GM12864 (cell line): ENCODE measurements around the gene ANTXR1.

Source experiments
- DNase-seq: peaks from one replicate; pipeline ENCODE4 v3.0.0-alpha.2; 2011; ENCODE audit warnings: low read depth
- H3K4me3 ChIP-seq: 2 replicates; pipeline ENCODE4 v1.5.1; 2011; ENCODE audit warnings: mild to moderate bottlenecking, low read depth, low read length, control low read depth
- TF ChIP-seq, protein P1 (sequence below): IDR thresholded peaks from 2 replicates; pipeline ENCODE4 v1.5.1; 2011; ENCODE audit warnings: low read depth, mild to moderate bottlenecking, moderate library complexity, low read length, control low read depth, inconsistent platforms; ENCODE audit errors: missing control alignments

The ANTXR1 gene

DNA sequence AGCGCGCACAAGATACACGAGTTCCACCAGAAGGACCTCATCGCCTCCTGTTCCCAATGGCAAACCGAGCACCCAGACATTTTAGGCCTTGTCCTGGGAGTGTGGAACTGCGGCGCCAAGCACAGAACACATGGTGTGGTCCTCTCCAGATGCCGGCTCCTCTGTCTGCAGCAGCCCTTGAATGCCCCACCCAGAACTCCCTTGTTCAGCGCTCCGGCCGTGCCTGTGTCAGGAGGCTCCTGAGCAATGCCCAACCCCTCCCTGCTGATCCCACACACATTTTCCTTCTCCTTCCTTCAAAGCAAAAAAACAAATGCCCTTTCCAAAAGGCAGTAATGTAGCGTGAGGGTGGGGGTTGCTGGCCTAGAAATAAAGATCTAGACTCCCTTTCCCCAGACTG, 284.2 kb downstream of the ANTXR1 start:
- TF ChIP-seq, protein P1, sequence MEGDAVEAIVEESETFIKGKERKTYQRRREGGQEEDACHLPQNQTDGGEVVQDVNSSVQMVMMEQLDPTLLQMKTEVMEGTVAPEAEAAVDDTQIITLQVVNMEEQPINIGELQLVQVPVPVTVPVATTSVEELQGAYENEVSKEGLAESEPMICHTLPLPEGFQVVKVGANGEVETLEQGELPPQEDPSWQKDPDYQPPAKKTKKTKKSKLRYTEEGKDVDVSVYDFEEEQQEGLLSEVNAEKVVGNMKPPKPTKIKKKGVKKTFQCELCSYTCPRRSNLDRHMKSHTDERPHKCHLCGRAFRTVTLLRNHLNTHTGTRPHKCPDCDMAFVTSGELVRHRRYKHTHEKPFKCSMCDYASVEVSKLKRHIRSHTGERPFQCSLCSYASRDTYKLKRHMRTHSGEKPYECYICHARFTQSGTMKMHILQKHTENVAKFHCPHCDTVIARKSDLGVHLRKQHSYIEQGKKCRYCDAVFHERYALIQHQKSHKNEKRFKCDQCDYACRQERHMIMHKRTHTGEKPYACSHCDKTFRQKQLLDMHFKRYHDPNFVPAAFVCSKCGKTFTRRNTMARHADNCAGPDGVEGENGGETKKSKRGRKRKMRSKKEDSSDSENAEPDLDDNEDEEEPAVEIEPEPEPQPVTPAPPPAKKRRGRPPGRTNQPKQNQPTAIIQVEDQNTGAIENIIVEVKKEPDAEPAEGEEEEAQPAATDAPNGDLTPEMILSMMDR, result no peak
- H3K4me3 ChIP-seq, result no peak overlapping the region
- no peak for DNase-seq

DNA sequence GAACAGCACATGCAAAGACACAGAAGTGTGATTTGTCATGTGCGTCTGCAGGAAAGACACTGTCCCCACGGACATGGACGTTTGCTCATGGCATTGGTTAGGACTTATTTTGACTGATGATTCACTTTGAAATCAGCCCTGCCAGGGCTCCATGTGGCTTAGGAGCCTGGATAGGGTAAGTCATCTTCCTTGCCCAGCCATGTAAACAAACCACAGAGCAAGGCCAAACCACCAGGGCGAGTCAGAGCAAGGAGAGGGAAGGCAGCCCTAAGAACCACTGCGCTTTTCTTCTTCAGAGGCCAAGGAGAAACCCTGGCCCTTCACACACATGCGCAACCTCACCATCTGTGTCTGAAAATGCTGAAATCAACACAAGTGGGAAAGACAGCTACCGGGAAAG, 285.3 kb downstream of the ANTXR1 start:
- DNase-seq, result no peak
- TF ChIP-seq, protein P1, result no peak
- no peak overlapping the region for H3K4me3 ChIP-seq

DNA sequence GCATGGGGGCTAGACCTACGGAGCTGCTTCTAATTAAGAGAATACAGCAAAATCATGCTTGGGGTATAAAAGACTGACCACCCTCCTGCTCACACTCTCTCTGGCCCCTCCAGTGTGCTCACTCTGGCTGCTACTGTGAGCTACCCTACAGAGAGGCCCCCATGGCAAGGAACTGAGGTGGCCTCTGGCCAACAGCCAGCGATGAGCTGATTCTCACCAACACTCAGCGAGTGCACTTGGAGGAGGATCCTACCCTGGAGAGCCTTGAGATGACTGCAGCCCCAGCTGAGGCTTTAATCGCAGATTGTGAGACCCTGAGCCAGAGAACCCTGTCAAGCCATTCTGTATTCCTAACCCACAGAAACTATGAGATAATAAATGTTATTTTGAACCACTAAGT, 285.9 kb downstream of the ANTXR1 start:
- TF ChIP-seq, protein P1, result no peak
- DNase-seq, result no peak
- no peak overlapping the region for H3K4me3 ChIP-seq
